OCI-LY3 (cell line): ENCODE data around the gene GRK6.

Source experiments
- EZH2phosphoT487 ChIP-seq: fragments of 200-600 bp; shearing (Covaris generic); IDR thresholded peaks from 2 replicates; pipeline ENCODE4 v1.6.1; 2018; ENCODE audit warnings: antibody characterized with exemption, mixed run types, low read depth
- TF ChIP-seq, protein P1 (sequence below): fragments of 200-600, 300-600 bp; sonication (generic); IDR thresholded peaks from 2 replicates; pipeline ENCODE4 v1.5.1; 2014; ENCODE audit warnings: antibody characterized with exemption, low read length, low read depth

DNA sequence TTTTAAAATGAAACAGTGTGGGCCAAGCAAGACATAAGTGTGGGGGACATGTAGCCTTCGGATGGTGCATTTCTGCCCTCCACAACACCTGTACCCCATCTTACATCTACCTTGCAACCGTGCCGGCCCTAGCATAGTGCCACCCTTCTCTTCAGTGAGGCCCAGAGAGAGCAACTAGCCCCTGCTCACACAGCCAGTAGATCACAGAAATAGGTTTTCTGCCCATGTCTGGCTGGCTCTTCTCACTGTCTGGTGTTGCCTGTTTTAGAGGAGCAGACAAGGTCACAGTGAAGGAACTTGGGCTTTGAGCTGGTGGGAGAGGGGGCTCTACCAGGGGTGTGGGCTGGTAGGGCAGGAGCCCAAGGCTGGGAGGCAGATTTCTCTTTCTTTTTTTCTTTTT is 59.8 kb downstream of the GRK6 start:
- TF ChIP-seq, protein P1, sequence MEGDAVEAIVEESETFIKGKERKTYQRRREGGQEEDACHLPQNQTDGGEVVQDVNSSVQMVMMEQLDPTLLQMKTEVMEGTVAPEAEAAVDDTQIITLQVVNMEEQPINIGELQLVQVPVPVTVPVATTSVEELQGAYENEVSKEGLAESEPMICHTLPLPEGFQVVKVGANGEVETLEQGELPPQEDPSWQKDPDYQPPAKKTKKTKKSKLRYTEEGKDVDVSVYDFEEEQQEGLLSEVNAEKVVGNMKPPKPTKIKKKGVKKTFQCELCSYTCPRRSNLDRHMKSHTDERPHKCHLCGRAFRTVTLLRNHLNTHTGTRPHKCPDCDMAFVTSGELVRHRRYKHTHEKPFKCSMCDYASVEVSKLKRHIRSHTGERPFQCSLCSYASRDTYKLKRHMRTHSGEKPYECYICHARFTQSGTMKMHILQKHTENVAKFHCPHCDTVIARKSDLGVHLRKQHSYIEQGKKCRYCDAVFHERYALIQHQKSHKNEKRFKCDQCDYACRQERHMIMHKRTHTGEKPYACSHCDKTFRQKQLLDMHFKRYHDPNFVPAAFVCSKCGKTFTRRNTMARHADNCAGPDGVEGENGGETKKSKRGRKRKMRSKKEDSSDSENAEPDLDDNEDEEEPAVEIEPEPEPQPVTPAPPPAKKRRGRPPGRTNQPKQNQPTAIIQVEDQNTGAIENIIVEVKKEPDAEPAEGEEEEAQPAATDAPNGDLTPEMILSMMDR, result no peak
- no peak for TF ChIP-seq EZH2phosphoT487
